ENCODE data around the gene CXXC5. TPM values are rescaled to one million over a fixed set of nuclear protein-coding genes. Genes with fewer than 3 reads are reported as not detected.
A peak's percentile ranks its signal among the peaks of the same experiment; 100 is the strongest.
"Not testable (repeated sequence)": the region's sequence is repeated elsewhere in the genome, so short reads cannot be mapped to it uniquely, and the experiment has no call there.

The CXXC5 gene
- total RNA-seq, 2 donors from 2014 or later: 32.3 to 40.4 TPM

DNA sequence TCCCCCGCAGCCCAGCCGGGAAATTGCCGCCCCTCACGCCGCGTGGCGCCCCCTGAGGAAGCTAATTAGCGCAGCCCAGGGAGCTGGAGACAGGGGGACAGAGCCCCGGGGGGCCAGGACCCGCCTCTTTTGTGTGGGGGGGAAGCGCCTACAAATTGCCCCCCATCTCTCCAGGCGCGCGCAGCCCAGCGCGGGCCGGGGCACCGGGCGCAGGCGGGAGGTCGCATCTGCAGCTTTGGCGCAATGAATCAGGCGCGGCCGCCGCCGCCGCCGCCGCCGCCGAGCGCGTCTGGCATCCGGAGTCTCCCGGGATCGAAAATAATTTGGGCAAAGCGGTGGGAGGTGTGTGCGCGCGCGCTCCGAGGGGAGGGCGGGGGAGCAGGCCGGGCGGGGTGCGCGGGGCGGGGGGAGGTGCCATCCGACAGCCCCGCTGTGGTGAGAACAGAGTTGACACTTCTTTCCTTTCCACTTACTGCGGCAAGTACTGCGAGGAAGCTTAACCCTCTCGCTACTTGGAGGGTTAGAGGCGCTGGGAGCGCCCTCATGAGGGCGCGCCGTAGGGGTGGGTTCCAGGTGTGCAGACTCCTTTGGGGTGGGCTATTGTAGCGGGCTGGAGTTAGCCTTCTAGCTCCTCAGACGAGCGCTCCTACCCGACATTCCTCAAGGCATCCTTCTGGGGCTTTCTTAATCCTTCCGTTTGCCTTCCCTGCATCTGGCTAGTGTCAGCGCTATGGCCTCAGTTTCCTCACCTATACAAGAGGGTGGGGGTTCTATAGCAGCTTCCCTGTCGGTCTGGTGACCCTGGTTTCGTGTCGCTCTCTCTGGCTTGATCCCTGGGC is 63.1 kb downstream of the CXXC5 start:
- DNase-seq: peak; percentile 39
- peak overlapping the region; percentile 16 to 34 for H3K9ac ChIP-seq (ENCODE audit: low read depth in 2 of 2, low read length in 2 of 2)
- intact Hi-C loops (cut with DNase I): no loop called here
- H3K27me3 ChIP-seq: peaks cover 22% of the 10 kb centered on the region
- peak overlapping the region; percentile 30 for H3K4me3 ChIP-seq
- H3K36me3 ChIP-seq: no peaks in the 10 kb centered on the region
- TF ChIP-seq, protein P1, sequence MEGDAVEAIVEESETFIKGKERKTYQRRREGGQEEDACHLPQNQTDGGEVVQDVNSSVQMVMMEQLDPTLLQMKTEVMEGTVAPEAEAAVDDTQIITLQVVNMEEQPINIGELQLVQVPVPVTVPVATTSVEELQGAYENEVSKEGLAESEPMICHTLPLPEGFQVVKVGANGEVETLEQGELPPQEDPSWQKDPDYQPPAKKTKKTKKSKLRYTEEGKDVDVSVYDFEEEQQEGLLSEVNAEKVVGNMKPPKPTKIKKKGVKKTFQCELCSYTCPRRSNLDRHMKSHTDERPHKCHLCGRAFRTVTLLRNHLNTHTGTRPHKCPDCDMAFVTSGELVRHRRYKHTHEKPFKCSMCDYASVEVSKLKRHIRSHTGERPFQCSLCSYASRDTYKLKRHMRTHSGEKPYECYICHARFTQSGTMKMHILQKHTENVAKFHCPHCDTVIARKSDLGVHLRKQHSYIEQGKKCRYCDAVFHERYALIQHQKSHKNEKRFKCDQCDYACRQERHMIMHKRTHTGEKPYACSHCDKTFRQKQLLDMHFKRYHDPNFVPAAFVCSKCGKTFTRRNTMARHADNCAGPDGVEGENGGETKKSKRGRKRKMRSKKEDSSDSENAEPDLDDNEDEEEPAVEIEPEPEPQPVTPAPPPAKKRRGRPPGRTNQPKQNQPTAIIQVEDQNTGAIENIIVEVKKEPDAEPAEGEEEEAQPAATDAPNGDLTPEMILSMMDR (IDR thresholded peaks at IDR 0.05): no peak
- H3K27ac ChIP-seq: no peak overlapping the region
- H3K9me3 ChIP-seq: no peaks in the 10 kb centered on the region
- H3K4me1 ChIP-seq: peaks cover 10% of the 10 kb centered on the region

DNA sequence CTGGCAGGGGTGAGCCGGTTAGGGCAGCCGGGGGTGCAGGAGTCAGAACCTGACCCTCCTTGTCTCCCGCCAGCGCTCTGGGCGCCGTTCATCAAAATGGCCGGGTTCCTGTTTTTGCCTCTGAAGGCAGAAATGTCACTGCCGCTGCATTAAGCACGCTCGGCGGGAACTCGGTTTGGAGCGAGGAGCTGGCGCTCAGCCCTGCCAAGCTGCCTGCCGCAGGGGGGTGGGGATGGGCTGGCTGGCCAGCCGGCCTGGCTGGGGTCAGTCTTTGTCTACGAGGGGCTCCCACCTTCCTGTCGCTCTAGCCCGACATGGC is 63.7 kb downstream of the CXXC5 start:
- no peaks in the 10 kb centered on the region for H3K36me3 ChIP-seq
- TF ChIP-seq, protein P1 (IDR thresholded peaks at IDR 0.05): no peak
- peaks cover 10% of the 10 kb centered on the region for H3K4me1 ChIP-seq
- DNase-seq: no peak
- intact Hi-C loops (cut with DNase I): no loop called here
- peaks cover 22% of the 10 kb centered on the region for H3K27me3 ChIP-seq
- H3K9me3 ChIP-seq: no peaks in the 10 kb centered on the region
- H3K9ac ChIP-seq (ENCODE audit: low read depth in 2 of 2, low read length in 2 of 2): peak overlapping the region in 1 of 2 donors; percentile 34
- no peak overlapping the region for H3K27ac ChIP-seq
- no peak overlapping the region for H3K4me3 ChIP-seq

DNA sequence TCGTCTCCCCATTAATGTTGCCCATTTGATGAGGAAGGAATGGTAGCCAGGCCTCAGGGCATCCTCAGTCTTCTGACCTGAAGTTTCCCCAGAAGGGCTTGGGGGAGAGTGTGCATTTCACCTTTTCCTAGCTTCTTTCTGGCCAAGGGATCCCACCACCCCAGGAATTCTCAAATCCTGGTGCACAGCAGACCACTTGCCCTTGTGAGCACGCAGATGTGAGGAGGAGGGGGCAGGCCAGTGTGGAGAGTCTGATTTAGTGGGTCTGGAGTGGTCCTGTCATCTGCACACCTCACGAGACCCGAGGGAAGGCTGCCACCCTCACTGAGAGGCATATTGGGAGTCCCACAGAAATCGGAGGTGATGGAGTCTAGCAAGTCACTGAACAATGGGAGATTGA is 64.3 kb downstream of the CXXC5 start:
- Histone ChIP-seq H3K4me3 (no peak overlapping the region), H3K36me3 (no peaks in the 10 kb centered on the region), H3K9ac (ENCODE audit: low read depth in 2 of 2, low read length in 2 of 2) (no peak overlapping the region), H3K9me3 (no peaks in the 10 kb centered on the region), H3K27ac (no peak overlapping the region), H3K4me1 (peaks cover 10% of the 10 kb centered on the region), H3K27me3 (peaks cover 22% of the 10 kb centered on the region)
- intact Hi-C loops (cut with DNase I): no loop called here
- TF ChIP-seq, protein P1 (IDR thresholded peaks at IDR 0.05): no peak
- DNase-seq: no peak

DNA sequence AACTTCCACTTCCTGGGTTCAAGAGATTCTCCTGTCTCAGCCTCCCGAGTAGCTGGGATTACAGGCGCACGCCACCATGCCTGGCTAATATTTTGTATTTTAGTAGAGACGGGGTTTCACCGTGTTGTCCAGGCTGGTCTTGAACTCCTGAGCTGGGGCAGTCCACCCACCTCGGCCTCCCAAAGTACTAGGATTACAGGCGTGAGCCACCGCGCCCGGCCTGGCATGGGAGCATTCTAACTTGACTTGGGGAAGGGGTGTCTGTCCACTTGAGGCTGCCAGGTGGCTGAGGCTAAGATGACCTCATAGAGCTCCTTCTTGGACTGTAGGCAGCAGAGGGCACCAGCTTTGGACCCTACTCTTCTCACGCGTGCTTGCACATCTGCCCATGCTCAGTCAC is 65.7 kb downstream of the CXXC5 start:
- intact Hi-C loops (cut with DNase I); H3K27ac ChIP-seq; H3K4me1 ChIP-seq; H3K4me3 ChIP-seq; DNase-seq; H3K36me3 ChIP-seq; H3K9me3 ChIP-seq; H3K9ac ChIP-seq (ENCODE audit: low read depth in 2 of 2, low read length in 2 of 2): not testable (repeated sequence)
- peaks cover 22% of the 10 kb centered on the region for H3K27me3 ChIP-seq

DNA sequence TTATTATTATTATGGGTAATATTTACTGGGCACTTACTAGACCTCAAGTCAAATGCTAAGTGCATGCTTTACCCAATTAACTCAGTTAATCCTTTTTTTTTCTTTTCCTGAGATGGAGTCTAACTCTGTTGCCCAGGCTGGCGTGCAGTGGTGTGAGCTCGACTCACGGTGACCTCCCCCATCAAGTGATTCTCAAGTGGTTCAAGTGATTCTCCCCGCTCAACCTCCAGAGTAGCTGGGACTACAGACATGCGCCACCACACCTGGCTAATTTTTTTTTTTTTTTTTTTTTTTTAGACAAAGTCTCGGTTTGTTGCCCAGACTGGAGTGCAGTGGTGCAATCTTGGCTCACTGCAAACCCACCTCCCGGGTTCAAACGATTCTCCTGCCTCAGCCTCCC is 69.1 kb downstream of the CXXC5 start:
- TF ChIP-seq, protein P1 (IDR thresholded peaks at IDR 0.05): no peak
- Histone ChIP-seq H3K4me3 (no peak overlapping the region), H3K9me3 (no peaks in the 10 kb centered on the region), H3K36me3 (no peaks in the 10 kb centered on the region), H3K27me3 (no peaks in the 10 kb centered on the region), H3K27ac (no peak overlapping the region), H3K4me1 (no peaks in the 10 kb centered on the region), H3K9ac (ENCODE audit: low read depth in 2 of 2, low read length in 2 of 2) (no peak overlapping the region)
- no peak for DNase-seq
- intact Hi-C loops (cut with DNase I): no loop called here

DNA sequence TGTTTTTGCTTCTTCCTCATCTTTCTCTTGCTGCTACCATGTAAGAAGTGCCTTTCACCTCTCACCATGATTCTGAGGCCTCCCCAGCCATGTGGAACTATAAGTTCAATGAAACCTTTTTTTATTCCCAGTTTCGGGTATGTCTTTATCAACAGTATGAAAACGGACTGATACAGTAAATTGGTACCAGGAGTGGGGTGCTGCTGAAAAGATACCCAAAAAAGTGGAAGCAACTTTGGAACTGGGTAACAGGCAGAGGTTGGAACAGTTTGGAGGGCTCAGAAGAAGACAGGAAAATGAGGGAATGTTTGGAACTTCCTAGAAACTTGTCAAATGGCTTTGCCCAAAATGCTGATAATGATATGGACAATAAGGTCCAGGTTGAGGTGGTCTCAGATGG is 70.3 kb downstream of the CXXC5 start:
- H3K36me3 ChIP-seq; H3K4me1 ChIP-seq; H3K4me3 ChIP-seq; H3K9me3 ChIP-seq; H3K27me3 ChIP-seq; H3K9ac ChIP-seq (ENCODE audit: low read depth in 2 of 2, low read length in 2 of 2); intact Hi-C loops (cut with DNase I); DNase-seq; H3K27ac ChIP-seq: not testable (repeated sequence)

DNA sequence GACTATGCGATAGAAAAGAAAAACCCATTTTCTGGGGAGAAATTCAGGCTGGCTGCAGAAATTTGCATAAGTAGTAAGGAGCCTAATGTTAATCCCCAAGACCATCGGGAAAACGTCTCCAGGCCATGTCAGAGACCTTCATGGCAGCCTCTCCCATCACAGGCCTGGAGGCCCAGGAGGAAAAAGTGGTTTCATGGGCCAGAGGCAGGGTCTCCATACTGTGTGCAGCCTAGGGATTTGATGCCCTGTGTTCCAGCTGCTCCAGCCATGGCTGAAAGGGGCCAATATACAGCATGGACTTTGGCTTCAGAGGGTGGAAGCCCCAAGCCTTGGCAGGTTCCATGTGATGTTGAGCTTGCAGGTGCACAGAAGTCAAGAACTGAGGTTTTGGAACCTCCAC is 71.8 kb downstream of the CXXC5 start:
- H3K36me3 ChIP-seq; H3K4me3 ChIP-seq; DNase-seq; H3K4me1 ChIP-seq; intact Hi-C loops (cut with DNase I); H3K9me3 ChIP-seq; H3K9ac ChIP-seq (ENCODE audit: low read depth in 2 of 2, low read length in 2 of 2); H3K27me3 ChIP-seq; H3K27ac ChIP-seq: not testable (repeated sequence)

All from colonic mucosa (tissue), 4 donors.